Astrocyte (in vitro differentiated cells and primary cell): ENCODE measurements around the gene CHL1. TPM values are rescaled to one million over a fixed set of nuclear protein-coding genes. Genes with fewer than 3 reads are reported as not detected.

Source experiments
- DNase-seq: peaks from one replicate; pipeline ENCODE4 v3.0.0-alpha.2; 2010; ENCODE audit warnings: low read depth
- FAIRE-seq: peaks from 2 replicates; lab custom pipeline; 2011; peaks lifted over from hg19 to GRCh38; lab: Jason Lieb, UNC
- H2AFZ ChIP-seq: 2 replicates; pipeline ENCODE4 v1.6.0; 2012; ENCODE audit warnings: low read depth, low read length, inconsistent platforms
- H3K27ac ChIP-seq: 2 replicates; pipeline ENCODE4 v1.5.1; 2011; ENCODE audit warnings: low read depth, low read length, inconsistent platforms
- H3K27me3 ChIP-seq: 2 replicates; pipeline ENCODE4 v1.6.0; 2011; ENCODE audit warnings: low read length, inconsistent platforms; ENCODE audit not compliant: insufficient read depth
- H3K36me3 ChIP-seq: 2 replicates; pipeline ENCODE4 v1.5.1; 2011; ENCODE audit warnings: low read length, inconsistent platforms; ENCODE audit not compliant: insufficient read depth
- H3K4me1 ChIP-seq: 2 replicates; pipeline ENCODE4 v1.5.1; 2011; ENCODE audit warnings: low read length, inconsistent platforms; ENCODE audit not compliant: insufficient read depth
- H3K4me2 ChIP-seq: 2 replicates; pipeline ENCODE4 v1.6.0; 2012; ENCODE audit warnings: low read length, inconsistent platforms
- H3K4me3 ChIP-seq: 2 replicates; pipeline ENCODE4 v1.5.1; 2011; ENCODE audit warnings: low read depth, mild to moderate bottlenecking, low read length, inconsistent platforms; ENCODE audit not compliant: insufficient read depth
- H3K79me2 ChIP-seq: 2 replicates; pipeline ENCODE4 v1.6.0; 2012; ENCODE audit warnings: mild to moderate bottlenecking, low read length, inconsistent platforms; ENCODE audit not compliant: insufficient read depth
- H3K9ac ChIP-seq: 2 replicates; pipeline ENCODE4 v1.6.0; 2012; ENCODE audit warnings: mild to moderate bottlenecking, low read length, inconsistent platforms
- H3K9me3 ChIP-seq: 2 replicates; pipeline ENCODE4 v1.5.1; 2012; ENCODE audit warnings: low read depth, mild to moderate bottlenecking, low read length, inconsistent platforms; ENCODE audit not compliant: insufficient read depth
- H4K20me1 ChIP-seq: 2 replicates; pipeline ENCODE4 v1.6.0; 2012; ENCODE audit warnings: low read length, inconsistent platforms; ENCODE audit not compliant: insufficient read depth
- H3K27ac Mint-ChIP-seq: one replicate; pipeline ENCODE4 v1.8.0; 2021; ENCODE audit warnings: mild to moderate bottlenecking, mixed read lengths; ENCODE audit not compliant: unreplicated experiment
- H3K27me3 Mint-ChIP-seq: one replicate; pipeline ENCODE4 v1.8.0; 2021; ENCODE audit warnings: low read depth, mixed read lengths; ENCODE audit not compliant: unreplicated experiment
- H3K36me3 Mint-ChIP-seq: one replicate; pipeline ENCODE4 v1.8.0; 2021; ENCODE audit warnings: low read depth, mixed read lengths; ENCODE audit not compliant: unreplicated experiment
- H3K4me1 Mint-ChIP-seq: one replicate; pipeline ENCODE4 v1.8.0; 2021; ENCODE audit warnings: low read depth, mixed read lengths; ENCODE audit not compliant: unreplicated experiment
- H3K4me3 Mint-ChIP-seq: one replicate; pipeline ENCODE4 v1.8.0; 2021; ENCODE audit warnings: mild to moderate bottlenecking, moderate library complexity, mixed read lengths; ENCODE audit not compliant: unreplicated experiment
- H3K9me3 Mint-ChIP-seq: one replicate; pipeline ENCODE4 v1.8.0; 2021; ENCODE audit warnings: mild to moderate bottlenecking, mixed read lengths; ENCODE audit not compliant: unreplicated experiment
- EZH2 ChIP-seq: IDR thresholded peaks from 2 replicates; pipeline ENCODE4 v1.6.1; 2012; ENCODE audit warnings: mild to moderate bottlenecking, low read length, inconsistent platforms; ENCODE audit not compliant: insufficient read depth
- total RNA-seq: library from RNA; stranded (reverse); gene quantifications from 2 replicates; pipeline ENCODE4 v1.2.1, GENCODE V29; 2021
- TF ChIP-seq, protein P1 (sequence below): IDR thresholded peaks from 2 replicates; pipeline ENCODE4 v1.5.1; 2011; ENCODE audit warnings: low read depth, mild to moderate bottlenecking, inconsistent platforms, low read length, moderate library complexity; ENCODE audit not compliant: insufficient read depth

The CHL1 gene
- total RNA-seq, 1 donor from 2014 or later: not detected

DNA sequence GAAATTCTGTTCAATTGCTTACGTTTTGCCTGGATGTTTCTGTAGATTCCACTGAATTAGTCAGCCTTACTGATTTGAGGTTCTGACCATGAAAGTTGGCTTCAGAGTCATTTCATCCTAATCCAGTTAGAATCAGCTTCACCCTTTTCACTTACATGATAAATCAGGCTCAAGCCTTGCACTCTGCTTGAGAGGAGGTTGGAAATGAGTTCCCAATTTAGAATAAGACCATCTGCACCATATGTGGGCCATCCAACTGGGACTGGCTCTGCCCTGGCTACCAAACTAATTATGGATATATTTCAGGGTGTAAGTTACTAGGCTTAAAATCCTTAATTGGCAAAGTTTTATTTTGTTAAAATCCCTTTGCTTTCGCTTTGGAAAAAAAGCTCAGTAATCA is 255.7 kb downstream of the CHL1 start:
- Histone ChIP-seq H3K27me3 (no peaks in the 10 kb centered on the region), H3K4me1 (no peaks in the 10 kb centered on the region), H3K4me2 (no peak overlapping the region), H2AFZ (no peak overlapping the region), H3K9me3 (no peaks in the 10 kb centered on the region), H3K27ac (no peak overlapping the region), H3K4me3 (no peak overlapping the region), H3K36me3 (no peaks in the 10 kb centered on the region), H3K79me2 (no peaks in the 10 kb centered on the region), H4K20me1 (no peaks in the 10 kb centered on the region), H3K9ac (no peak overlapping the region)
- Mint-ChIP-seq H3K9me3 (no peaks in the 10 kb centered on the region), H3K27me3 (no peaks in the 10 kb centered on the region), H3K36me3 (no peaks in the 10 kb centered on the region), H3K4me1 (no peaks in the 10 kb centered on the region), H3K27ac (no peak overlapping the region), H3K4me3 (no peak overlapping the region)
- TF ChIP-seq, protein P1, sequence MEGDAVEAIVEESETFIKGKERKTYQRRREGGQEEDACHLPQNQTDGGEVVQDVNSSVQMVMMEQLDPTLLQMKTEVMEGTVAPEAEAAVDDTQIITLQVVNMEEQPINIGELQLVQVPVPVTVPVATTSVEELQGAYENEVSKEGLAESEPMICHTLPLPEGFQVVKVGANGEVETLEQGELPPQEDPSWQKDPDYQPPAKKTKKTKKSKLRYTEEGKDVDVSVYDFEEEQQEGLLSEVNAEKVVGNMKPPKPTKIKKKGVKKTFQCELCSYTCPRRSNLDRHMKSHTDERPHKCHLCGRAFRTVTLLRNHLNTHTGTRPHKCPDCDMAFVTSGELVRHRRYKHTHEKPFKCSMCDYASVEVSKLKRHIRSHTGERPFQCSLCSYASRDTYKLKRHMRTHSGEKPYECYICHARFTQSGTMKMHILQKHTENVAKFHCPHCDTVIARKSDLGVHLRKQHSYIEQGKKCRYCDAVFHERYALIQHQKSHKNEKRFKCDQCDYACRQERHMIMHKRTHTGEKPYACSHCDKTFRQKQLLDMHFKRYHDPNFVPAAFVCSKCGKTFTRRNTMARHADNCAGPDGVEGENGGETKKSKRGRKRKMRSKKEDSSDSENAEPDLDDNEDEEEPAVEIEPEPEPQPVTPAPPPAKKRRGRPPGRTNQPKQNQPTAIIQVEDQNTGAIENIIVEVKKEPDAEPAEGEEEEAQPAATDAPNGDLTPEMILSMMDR: no peak
- no peak for TF ChIP-seq EZH2
- FAIRE-seq (no peak), DNase-seq (no peak)

DNA sequence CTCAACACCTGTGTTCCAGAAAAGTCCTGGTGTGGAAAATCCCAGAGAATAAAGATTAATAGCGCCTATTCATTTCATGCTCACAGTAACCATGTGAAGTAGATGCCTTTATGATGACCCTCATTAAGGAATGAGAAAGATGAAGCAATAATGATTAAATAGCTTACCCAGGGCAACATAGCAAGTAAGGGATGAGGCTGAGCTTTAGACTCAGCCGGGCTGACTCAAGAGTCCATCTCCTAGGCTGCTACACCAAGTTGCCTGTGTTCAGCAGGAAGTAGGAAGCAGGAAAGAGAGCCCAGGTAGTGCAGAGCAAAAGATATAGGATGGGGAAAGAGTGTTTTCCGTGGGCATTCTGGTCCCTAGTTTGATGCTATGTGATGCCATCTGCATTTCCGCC is 256.5 kb downstream of the CHL1 start:
- Histone ChIP-seq H3K4me2 (no peak overlapping the region), H3K27me3 (no peaks in the 10 kb centered on the region), H3K4me1 (no peaks in the 10 kb centered on the region), H3K79me2 (no peaks in the 10 kb centered on the region), H3K27ac (no peak overlapping the region), H3K36me3 (no peaks in the 10 kb centered on the region), H4K20me1 (no peaks in the 10 kb centered on the region), H2AFZ (no peak overlapping the region), H3K4me3 (no peak overlapping the region), H3K9me3 (no peaks in the 10 kb centered on the region), H3K9ac (no peak overlapping the region)
- Mint-ChIP-seq H3K4me3 (no peak overlapping the region), H3K27ac (no peak overlapping the region), H3K4me1 (no peaks in the 10 kb centered on the region), H3K27me3 (no peaks in the 10 kb centered on the region), H3K36me3 (no peaks in the 10 kb centered on the region), H3K9me3 (no peaks in the 10 kb centered on the region)
- no peak for FAIRE-seq
- TF ChIP-seq, protein P1: no peak
- TF ChIP-seq EZH2: no peak
- DNase-seq: no peak

DNA sequence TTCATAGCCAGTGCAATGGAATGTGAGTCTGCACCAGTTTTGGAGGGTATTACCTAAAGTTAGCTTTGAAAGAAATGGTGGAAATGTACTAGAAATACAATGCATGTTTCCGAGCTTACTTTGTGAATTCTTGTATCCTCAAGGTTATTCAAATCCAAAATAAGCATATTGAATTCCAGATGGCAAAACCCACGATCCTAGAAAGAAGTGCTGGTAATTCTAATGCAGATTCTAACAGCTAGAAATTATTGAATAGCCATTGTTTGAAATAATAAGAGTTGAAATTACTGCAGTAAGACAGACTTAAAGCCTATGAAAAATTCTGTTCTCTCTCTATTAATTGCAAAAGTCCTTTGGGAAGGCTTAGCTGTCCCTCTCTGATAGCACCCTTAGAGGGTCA is 258.4 kb downstream of the CHL1 start:
- Mint-ChIP-seq H3K27me3 (no peaks in the 10 kb centered on the region), H3K9me3 (peaks cover 2% of the 10 kb centered on the region), H3K4me3 (no peak overlapping the region), H3K27ac (no peak overlapping the region), H3K4me1 (no peaks in the 10 kb centered on the region), H3K36me3 (no peaks in the 10 kb centered on the region)
- no peaks in the 10 kb centered on the region for H3K27me3 ChIP-seq
- H3K36me3 ChIP-seq: no peaks in the 10 kb centered on the region
- no peaks in the 10 kb centered on the region for H3K9me3 ChIP-seq
- TF ChIP-seq, protein P1: no peak
- TF ChIP-seq EZH2: no peak
- H3K9ac ChIP-seq: no peak overlapping the region
- H3K27ac ChIP-seq: no peak overlapping the region
- DNase-seq: no peak
- FAIRE-seq: no peak
- H3K4me1 ChIP-seq: no peaks in the 10 kb centered on the region
- no peak overlapping the region for H2AFZ ChIP-seq
- no peak overlapping the region for H3K4me3 ChIP-seq
- H3K4me2 ChIP-seq: no peak overlapping the region
- no peaks in the 10 kb centered on the region for H4K20me1 ChIP-seq
- H3K79me2 ChIP-seq: no peaks in the 10 kb centered on the region
